ENCODE results near the gene PCGF3.
A peak's percentile ranks its signal among the peaks of the same experiment; 100 is the strongest.

The PCGF3 gene

DNA sequence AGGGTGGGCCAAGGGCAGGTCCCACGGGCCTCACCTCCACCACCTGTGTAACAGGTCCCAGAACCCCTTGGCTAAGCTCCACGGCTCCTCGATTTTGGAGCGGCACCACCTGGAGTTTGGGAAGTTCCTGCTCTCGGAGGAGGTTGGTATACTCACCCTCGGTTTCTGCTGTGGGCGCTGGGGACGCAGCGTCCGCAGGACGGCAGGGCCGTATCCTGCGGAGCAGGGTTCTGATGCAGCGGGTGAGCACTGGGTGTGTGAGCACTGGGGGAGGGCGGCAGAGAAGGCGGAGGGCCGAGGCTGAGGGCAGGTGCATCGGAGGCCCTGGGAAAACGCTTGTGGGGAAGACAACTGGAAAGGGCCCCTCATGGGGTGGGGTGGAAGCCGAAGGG, 42.6 kb upstream of the PCGF3 start:
- peak overlapping the region; percentile 71 for H3K4me3 Mint-ChIP-seq

DNA sequence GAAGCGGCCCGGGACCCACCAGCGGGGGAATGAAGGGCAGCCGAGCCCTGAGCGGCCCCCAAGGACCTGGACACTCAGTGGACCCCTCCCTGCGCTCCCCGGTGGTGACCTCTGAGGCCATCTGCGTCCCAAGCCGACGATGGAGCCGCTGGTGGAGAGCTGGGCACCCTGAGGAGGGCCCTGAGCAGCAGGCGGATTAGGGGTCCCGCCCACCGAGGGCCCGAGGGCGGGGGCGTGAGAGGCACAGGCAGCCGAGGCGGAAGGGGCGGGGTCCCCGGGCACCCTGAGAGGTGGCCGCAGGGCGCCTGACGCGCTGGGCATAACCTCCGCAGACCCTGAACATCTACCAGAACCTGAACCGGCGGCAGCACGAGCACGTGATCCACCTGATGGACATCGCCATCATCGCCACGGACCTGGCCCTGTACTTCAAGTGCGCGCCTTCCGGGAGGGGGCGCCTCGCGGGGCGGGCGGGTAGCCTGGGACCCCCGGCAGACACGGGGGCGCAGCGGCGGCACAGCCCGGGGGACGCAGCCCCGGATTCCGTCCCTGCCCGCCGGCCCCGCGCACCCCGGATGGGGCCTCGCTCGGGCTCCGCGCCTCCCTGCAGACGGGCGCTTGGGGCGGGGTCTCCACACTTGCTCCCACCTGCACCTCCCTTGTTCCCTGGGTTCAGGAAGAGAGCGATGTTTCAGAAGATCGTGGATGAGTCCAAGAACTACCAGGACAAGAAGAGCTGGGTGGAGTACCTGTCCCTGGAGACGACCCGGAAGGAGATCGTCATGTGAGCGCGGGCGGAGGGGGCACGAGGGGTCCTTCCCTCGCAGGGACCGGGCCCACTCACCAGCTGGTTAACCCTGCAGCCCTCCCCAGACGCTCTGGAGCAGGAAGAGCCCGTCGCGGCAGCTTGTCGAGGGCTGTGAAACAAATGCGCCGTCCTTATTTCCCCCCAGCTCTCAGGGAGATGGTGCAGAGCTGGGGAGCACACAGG, 41.9 kb upstream of the PCGF3 start:
- peak; percentile 64 for DNase-seq
- no peaks in the 10 kb centered on the region for H3K9me3 Mint-ChIP-seq
- H3K27ac Mint-ChIP-seq, result no peak overlapping the region
- H3K27me3 Mint-ChIP-seq (ENCODE audit: low read depth, poor library complexity), result peaks cover 11% of the 10 kb centered on the region
- peaks cover 11% of the 10 kb centered on the region for H3K4me1 Mint-ChIP-seq
- H3K4me3 Mint-ChIP-seq, result peak overlapping the region; percentile 77
- H3K36me3 Mint-ChIP-seq (ENCODE audit: low read depth), result peaks cover 21% of the 10 kb centered on the region
- TF ChIP-seq, protein P1, sequence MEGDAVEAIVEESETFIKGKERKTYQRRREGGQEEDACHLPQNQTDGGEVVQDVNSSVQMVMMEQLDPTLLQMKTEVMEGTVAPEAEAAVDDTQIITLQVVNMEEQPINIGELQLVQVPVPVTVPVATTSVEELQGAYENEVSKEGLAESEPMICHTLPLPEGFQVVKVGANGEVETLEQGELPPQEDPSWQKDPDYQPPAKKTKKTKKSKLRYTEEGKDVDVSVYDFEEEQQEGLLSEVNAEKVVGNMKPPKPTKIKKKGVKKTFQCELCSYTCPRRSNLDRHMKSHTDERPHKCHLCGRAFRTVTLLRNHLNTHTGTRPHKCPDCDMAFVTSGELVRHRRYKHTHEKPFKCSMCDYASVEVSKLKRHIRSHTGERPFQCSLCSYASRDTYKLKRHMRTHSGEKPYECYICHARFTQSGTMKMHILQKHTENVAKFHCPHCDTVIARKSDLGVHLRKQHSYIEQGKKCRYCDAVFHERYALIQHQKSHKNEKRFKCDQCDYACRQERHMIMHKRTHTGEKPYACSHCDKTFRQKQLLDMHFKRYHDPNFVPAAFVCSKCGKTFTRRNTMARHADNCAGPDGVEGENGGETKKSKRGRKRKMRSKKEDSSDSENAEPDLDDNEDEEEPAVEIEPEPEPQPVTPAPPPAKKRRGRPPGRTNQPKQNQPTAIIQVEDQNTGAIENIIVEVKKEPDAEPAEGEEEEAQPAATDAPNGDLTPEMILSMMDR (IDR thresholded peaks at IDR 0.05), result no peak

More for the DNA sequence above, 42.6 kb upstream of the PCGF3 start:
- Mint-ChIP-seq H3K27me3 (ENCODE audit: low read depth, poor library complexity) (peaks cover 11% of the 10 kb centered on the region), H3K4me1 (peaks cover 11% of the 10 kb centered on the region), H3K9me3 (no peaks in the 10 kb centered on the region), H3K36me3 (ENCODE audit: low read depth) (peaks cover 21% of the 10 kb centered on the region), H3K27ac (no peak overlapping the region)
- TF ChIP-seq, protein P1 (IDR thresholded peaks at IDR 0.05), result no peak
- DNase-seq, result no peak

DNA sequence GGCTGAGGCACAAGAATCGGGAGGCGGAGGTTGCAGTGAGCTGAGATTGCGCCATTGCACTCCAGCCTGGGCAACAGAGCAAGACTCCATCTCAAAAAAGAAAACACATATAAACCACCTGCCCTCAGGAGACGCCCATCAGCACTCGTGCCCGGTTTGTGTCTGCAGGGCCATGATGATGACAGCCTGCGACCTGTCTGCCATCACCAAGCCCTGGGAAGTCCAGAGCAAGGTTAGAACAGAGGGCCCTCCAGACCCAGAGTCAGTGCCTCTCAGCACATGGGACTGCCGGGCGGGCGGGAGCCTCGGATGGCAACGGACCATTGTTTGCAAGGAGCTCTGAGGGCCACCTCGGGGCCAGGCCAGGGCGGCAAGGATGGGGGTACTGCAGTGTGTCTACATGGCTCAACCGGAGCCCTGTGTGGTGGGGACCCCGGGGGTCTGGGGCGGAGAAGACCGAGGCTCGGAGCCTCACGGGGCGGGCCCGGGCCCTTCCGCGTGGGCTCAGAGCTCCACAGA, 40.9 kb upstream of the PCGF3 start:
- H3K27me3 Mint-ChIP-seq (ENCODE audit: low read depth, poor library complexity), result peaks cover 11% of the 10 kb centered on the region
- peaks cover 13% of the 10 kb centered on the region for H3K36me3 Mint-ChIP-seq (ENCODE audit: low read depth)
- H3K9me3 Mint-ChIP-seq, result no peaks in the 10 kb centered on the region
- peaks cover 5% of the 10 kb centered on the region for H3K4me1 Mint-ChIP-seq
- no peak overlapping the region for H3K27ac Mint-ChIP-seq
- no peak for DNase-seq
- H3K4me3 Mint-ChIP-seq, result peak overlapping the region; percentile 77
- TF ChIP-seq, protein P1 (IDR thresholded peaks at IDR 0.05), result no peak

DNA sequence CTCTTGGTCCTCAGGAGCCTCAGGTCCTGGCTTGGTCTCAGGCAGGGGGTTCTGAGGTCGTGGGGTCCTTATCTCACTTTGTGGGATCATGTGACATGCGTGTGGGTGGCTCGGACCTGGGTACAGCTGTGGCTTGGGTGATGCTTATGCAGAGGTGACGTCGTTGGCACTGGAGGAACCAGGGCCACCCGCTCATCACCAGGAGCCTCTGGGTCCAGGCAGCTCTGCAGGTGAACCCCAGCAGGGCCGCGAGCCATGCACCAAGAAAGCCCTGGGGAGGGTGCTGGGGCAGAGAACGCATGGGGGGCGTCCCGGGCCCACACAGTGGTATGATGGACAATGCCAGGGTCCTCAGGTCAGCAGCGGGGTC, 40.3 kb upstream of the PCGF3 start:
- peaks cover 8% of the 10 kb centered on the region for H3K36me3 Mint-ChIP-seq (ENCODE audit: low read depth)
- H3K4me1 Mint-ChIP-seq, result peaks cover 5% of the 10 kb centered on the region
- H3K4me3 Mint-ChIP-seq, result no peak overlapping the region

DNA sequence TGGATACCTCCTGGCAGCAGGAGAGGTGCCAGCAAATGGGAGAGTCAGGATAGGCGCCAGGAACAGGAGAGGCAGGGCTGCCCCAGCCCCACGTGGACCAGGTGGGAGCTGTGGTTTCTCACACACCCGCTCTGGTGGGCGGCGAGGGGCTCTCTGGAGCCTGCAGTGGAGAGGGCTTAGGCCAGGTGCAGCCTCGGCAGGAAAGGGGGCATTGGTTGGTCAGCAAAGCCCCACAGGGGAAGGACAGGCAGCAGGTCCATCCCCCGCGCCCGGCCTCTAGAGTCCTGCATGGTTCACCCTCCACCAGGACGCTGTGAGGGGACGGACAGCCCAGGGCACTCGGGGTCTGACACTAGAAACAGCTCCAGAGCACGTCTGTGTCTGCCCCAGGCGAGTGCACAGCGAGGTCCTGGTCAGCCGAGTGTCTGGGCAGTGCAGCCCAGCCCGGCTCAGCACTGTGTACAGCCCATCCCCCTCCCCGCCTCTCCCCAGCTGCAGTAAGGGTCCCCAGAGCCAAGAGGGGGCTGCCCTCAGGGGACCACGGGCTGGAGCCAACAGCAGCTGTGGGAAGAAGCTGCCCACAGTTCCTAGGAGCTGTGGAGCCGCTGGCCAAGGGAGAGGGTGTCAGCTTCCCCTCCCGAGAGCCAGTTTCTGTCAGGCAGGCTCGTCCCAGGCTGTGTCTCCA, 39.7 kb upstream of the PCGF3 start:
- peaks cover 6% of the 10 kb centered on the region for H3K27me3 Mint-ChIP-seq (ENCODE audit: low read depth, poor library complexity)
- DNase-seq, result no peak
- TF ChIP-seq, protein P1 (IDR thresholded peaks at IDR 0.05), result no peak
- H3K9me3 Mint-ChIP-seq, result no peaks in the 10 kb centered on the region
- H3K4me3 Mint-ChIP-seq, result no peak overlapping the region
- peaks cover 7% of the 10 kb centered on the region for H3K36me3 Mint-ChIP-seq (ENCODE audit: low read depth)
- H3K4me1 Mint-ChIP-seq, result peaks cover 5% of the 10 kb centered on the region
- no peak overlapping the region for H3K27ac Mint-ChIP-seq

More for the DNA sequence above, 40.3 kb upstream of the PCGF3 start:
- peaks cover 11% of the 10 kb centered on the region for H3K27me3 Mint-ChIP-seq (ENCODE audit: low read depth, poor library complexity)
- no peak for DNase-seq
- H3K27ac Mint-ChIP-seq, result no peak overlapping the region
- H3K9me3 Mint-ChIP-seq, result no peaks in the 10 kb centered on the region
- TF ChIP-seq, protein P1 (IDR thresholded peaks at IDR 0.05), result no peak

Measured in nephron progenitor cell (in vitro differentiated cells).